HG02610 (cell line): ENCODE measurements around the gene DNAJC4.

ENCODE experiments used
- ATAC-seq: cut with Tn5 transposase; IDR thresholded peaks from one replicate; pipeline ENCODE4 v1.9.1; 2021; ENCODE audit warnings: mild to moderate bottlenecking, moderate library complexity; ENCODE audit not compliant: unreplicated experiment

Gene DNAJC4

GRCh38 chr11:64255135-64256128 is 25.1 kb downstream of the DNAJC4 start:
- ATAC-seq = no peak

- ATAC-seq = no peak
These were observed 26.0 kb downstream of the DNAJC4 start for GRCh38 chr11:64256300-64256699.

- no peak for ATAC-seq
These were observed 28.0 kb downstream of the DNAJC4 start for GRCh38 chr11:64258356-64258755.

GRCh38 chr11:64258946-64259532 is 28.7 kb downstream of the DNAJC4 start:
- ATAC-seq = no peak

DNA sequence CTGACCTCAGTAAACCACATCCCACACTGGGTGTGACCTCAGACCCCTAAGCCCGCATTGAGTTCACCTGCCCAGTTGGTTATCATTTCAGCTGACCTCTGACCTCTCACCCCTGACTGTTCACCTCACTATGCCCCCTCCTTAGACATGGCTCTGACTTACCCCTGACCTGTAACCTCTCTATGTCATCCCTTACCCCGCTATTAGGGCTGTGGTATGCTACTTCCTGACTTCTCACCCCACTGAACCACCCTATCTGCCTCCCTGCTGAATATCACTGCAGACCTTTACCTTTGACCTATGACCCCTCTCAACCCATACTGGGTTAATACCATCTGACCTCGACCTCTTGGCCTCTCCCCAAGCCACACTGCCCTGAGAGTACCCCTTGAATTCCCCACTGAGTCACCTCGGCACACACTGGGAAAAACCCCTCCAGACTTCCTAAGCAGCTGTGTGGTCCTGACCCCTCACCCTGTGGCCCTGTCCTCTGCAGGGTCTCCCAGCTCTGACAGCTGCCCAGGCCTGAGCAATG is 29.3 kb downstream of the DNAJC4 start:
- no peak for ATAC-seq

DNA sequence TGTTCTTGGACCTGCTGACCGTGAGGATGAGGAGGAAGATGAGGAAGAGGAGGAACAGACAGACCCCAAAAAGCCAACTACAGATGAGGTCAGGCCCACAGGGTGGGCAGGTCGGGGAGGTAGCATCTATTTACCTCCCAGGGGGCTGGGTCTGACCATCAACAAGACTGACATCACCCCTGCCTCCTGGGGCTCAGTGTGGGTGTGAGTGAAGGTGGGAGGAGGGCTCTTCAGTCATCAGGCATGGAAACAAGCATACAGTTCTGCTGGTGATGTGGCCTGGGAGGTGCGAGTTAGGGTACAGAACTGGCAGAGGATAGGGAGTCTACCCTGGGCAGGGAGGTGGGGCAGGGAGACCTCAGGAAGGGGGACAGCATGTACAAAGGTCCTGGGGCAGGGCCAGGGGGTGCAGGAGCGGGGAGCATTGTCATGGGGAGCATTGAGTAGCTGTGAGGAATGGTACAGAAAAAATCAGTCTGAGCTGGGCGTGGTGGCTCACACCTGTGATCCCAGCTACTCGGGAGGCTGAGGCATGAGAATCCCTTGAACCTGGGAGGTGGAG is 29.9 kb downstream of the DNAJC4 start:
- no peak for ATAC-seq

- no peak for ATAC-seq
These were observed 31.3 kb downstream of the DNAJC4 start for GRCh38 chr11:64261556-64262080.

DNA sequence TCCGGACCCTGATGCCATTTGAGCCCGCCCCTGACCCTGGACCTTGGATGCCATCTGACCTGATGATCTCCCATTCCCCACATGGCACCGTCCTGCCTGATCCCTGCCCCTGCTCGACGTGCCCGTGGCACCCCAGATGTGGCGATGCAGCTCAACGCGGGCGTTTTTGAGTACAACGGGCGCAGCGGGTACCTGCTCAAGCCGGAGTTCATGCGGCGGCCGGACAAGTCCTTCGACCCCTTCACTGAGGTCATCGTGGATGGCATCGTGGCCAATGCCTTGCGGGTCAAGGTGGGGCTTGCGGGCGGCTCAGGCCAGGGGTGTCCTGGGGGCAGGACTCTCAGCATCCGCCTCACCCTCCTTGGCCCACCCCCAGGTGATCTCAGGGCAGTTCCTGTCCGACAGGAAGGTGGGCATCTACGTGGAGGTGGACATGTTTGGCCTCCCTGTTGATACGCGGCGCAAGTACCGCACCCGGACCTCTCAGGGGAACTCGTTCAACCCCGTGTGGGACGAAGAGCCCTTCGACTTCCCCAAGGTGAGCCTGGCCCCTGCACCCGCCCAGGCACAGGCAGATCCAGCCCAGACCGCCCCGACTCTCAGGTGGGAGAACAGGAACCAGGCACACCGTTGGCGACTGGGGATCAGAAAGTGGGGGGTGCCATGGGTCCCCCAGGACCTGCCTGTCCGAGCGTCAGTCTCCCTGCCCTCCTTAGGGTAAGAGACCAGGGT is 32.1 kb downstream of the DNAJC4 start:
- no peak for ATAC-seq

DNA sequence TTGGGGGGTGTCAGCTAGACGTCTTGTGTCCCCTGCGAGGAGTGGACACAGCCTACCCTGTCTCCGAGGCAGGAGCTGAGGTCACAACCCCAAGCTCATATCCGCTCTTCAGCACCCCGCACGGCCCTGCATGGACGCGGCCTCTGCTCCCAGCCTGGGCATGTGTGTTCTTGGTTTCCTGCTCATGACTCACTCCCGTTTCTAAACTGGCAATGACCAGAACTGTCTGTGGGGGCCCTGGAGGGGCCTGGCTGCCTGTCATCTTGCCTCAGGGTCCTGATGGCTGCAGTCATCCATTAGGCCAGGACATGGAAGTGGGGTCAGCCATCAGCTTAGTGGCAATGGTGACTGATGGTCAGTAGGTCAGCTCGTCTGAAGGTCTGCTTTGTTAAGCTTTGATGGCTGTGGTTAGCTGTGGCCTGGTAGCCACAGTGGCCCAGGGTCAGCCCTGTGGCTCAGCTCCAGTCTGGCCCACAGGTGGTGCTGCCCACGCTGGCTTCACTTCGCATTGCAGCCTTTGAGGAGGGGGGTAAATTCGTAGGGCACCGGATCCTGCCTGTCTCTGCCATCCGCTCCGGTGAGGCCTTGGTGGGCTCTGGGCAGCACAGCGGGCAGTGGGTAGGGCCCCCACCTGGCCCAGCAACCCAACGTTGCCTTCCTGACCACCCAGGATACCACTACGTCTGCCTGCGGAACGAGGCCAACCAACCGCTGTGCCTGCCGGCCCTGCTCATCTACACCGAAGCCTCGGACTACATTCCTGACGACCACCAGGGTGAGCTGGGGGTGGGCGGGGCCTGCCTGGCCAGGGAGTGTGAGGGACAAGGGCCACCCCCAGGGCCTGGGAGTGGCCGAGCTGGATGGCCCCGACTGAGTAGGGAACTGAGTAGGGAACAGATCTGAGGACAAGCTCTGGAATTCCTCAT is 32.9 kb downstream of the DNAJC4 start:
- no peak for ATAC-seq

DNA sequence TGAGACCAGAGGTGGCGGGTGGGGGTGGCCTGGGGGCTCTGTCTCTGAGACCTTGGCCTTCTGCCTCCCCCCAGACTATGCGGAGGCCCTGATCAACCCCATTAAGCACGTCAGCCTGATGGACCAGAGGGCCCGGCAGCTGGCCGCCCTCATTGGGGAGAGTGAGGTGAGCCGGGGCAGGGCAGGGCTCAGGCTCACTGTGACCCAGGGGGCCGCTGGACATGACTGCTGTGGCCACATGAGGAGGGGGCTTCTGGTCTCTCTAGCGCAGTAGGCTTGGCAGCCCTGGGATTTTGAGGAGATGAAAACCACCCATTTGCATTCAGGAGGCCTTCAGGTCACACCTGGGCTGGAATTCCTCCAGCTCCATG is 33.6 kb downstream of the DNAJC4 start:
- no peak for ATAC-seq

- ATAC-seq = no peak
These were observed 34.1 kb downstream of the DNAJC4 start for GRCh38 chr11:64264371-64264852.

DNA sequence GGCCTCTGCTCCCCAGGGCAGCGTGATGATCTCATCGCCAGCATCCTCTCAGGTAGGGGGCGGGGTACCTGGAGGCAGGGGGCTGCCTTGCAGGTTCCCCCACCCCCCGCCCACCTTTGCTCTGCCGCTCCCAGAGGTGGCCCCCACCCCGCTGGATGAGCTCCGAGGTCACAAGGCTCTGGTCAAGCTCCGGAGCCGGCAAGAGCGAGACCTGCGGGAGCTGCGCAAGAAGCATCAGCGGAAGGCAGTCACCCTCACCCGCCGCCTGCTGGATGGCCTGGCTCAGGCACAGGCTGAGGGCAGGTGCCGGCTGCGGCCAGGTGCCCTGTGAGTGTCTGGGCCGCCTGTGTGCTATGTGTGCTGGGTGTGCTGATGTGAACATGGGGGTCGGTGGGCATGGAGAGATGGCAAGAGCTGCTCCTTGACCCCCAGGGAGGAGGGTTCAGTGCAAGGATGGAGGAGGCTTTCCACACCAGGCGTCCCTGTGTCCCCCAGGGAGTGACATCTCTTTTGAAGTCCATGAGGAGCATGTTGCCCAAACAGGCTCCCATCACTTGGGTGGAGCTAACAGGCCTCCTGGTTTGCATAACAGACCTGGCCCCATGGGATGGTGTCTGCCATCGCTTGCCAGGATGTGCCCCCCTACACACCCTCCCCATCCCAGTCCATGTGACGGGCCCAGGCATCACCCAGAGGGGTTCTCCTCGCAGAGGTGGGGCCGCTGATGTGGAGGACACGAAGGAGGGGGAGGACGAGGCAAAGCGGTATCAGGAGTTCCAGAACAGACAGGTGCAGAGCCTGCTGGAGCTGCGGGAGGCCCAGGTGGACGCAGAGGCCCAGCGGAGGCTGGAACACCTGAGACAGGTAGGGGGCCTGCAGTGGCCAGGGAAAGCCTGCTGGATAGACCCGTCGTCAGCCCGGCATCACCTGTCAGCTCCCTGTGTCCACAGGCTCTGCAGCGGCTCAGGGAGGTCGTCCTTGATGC is 35.1 kb downstream of the DNAJC4 start:
- ATAC-seq = no peak

DNA sequence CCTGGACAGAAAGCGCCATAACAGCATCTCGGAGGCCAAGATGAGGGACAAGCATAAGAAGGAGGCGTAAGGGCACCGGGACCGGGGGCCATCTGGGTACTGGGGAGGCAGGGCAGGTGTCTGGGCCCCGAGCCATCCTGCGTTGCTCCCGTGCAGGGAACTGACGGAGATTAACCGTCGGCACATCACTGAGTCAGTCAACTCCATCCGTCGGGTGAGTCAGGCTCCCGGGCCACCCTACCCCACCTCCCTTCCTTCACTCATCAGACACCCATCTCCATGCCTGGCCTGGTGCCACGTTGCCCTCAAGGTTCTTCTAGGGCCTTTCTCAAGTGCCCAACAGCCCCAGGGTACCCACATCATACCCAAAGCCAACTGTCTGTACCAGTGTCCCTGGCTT is 36.0 kb downstream of the DNAJC4 start:
- no peak for ATAC-seq

GRCh38 chr11:64267207-64267945 is 37.0 kb downstream of the DNAJC4 start:
- ATAC-seq = no peak

- ATAC-seq = no peak
These were observed 37.9 kb downstream of the DNAJC4 start for GRCh38 chr11:64268025-64268892.

DNA sequence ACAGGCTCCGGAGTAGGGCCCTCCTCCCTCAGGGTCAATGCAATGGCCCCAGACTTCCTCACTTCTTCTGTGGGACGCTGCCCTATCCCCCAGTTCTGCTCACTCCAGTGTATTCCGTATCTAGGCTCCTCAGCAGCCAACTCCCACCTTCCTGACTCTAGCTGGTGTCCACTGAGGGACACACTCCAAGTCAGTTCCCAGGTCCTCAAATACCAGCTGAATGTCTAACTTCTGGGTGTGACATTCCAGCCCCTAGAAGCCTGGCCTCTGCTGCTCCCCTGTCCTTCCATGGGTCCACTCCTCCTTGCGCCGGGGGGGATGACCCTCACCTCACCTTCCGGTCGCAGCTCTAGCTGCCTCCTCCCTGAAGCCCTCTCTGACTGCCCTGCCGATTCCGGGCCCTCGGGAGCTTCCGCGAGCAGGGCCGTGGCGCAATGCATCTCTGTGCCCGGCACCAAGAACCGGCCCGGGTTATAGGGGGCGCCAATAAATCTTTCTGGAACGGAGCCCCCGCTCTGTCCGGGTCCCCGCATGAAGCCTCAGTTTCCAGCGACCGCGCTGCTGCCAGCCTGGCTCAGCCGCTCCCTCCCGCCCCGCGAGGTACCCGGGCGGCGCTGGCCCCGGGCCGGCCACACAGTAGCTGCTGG is 38.7 kb downstream of the DNAJC4 start:
- ATAC-seq = peak; percentile 12
